HG02852 (cell line): ENCODE measurements around the gene ZNF653.
A peak's percentile ranks its signal among the peaks of the same experiment; 100 is the strongest.
"Not testable (repeated sequence)": the region's sequence is repeated elsewhere in the genome, so short reads cannot be mapped to it uniquely, and the experiment has no call there.

ENCODE experiments used
- ATAC-seq: cut with Tn5 transposase; IDR thresholded peaks from one replicate; pipeline ENCODE4 v1.9.1; 2021; ENCODE audit warnings: mild to moderate bottlenecking, moderate library complexity; ENCODE audit not compliant: unreplicated experiment

ZNF653 gene

GRCh38 chr19:11437955-11438354, 67.7 kb downstream of the ZNF653 start:
- ATAC-seq = no peak

- no peak for ATAC-seq
Observed at GRCh38 chr19:11435833-11436313, 69.8 kb downstream of the ZNF653 start.

GRCh38 chr19:11435057-11435832, 70.4 kb downstream of the ZNF653 start, which contains the start of the genes ODAD3 and PRKCSH:
ODAD3 (minus strand) TSS chr19:11435121; CDS start chr19:11435016, 105 bp downstream.
PRKCSH (plus strand) TSS chr19:11435635; CDS start chr19:11436118, 483 bp downstream.
- ATAC-seq = peak; percentile 89

GRCh38 chr19:11434703-11435056, 71.0 kb downstream of the ZNF653 start:
- peak; percentile 6 for ATAC-seq

- not testable (repeated sequence) for ATAC-seq
Observed at GRCh38 chr19:11433526-11433925, 72.1 kb downstream of the ZNF653 start.
